Smooth muscle cell (in vitro differentiated cells): ENCODE data around the gene TJAP1. TPM values are rescaled to one million over a fixed set of nuclear protein-coding genes. Genes with fewer than 3 reads are reported as not detected.
A peak's percentile ranks its signal among the peaks of the same experiment; 100 is the strongest.

Experiments used
- DNase-seq: peaks from one replicate; lab custom pipeline; 2025; ENCODE audit not compliant: unreplicated experiment; lab: John Stamatoyannopoulos, UW
- H2AFZ ChIP-seq: fragments of 200-600 bp; sonication (generic); 2 replicates; pipeline ENCODE4 v1.6.0; 2016; ENCODE audit warnings: antibody characterized with exemption, low read depth, mild to moderate bottlenecking
- H3F3A ChIP-seq: fragments of 200-600 bp; sonication (generic); 2 replicates; pipeline ENCODE4 v1.6.0; 2017; ENCODE audit warnings: antibody characterized with exemption, low read depth
- H3K27ac ChIP-seq: fragments of 200-600 bp; sonication (generic); 2 replicates; pipeline ENCODE4 v1.5.1; 2016; ENCODE audit warnings: low read depth, mild to moderate bottlenecking
- H3K27me3 ChIP-seq: fragments of 200-600 bp; sonication (generic); 2 replicates; pipeline ENCODE4 v1.6.1; 2016; ENCODE audit warnings: low read depth, mild to moderate bottlenecking
- H3K36me3 ChIP-seq: fragments of 200-600 bp; sonication (generic); 2 replicates; pipeline ENCODE4 v1.5.1; 2016; ENCODE audit warnings: low read depth
- H3K4me1 ChIP-seq: fragments of 200-600 bp; sonication (generic); 2 replicates; pipeline ENCODE4 v1.5.1; 2016; ENCODE audit warnings: low read depth
- H3K4me2 ChIP-seq: fragments of 200-600 bp; sonication (generic); 2 replicates; pipeline ENCODE4 v1.6.0; 2016; ENCODE audit warnings: mild to moderate bottlenecking
- H3K4me3 ChIP-seq: fragments of 200-600 bp; sonication (generic); 2 replicates; pipeline ENCODE4 v1.5.1; 2016; ENCODE audit warnings: mild to moderate bottlenecking
- H3K79me2 ChIP-seq: fragments of 200-600 bp; sonication (generic); 2 replicates; pipeline ENCODE4 v1.6.0; 2016; ENCODE audit warnings: low read depth, mild to moderate bottlenecking
- H3K9ac ChIP-seq: fragments of 200-600 bp; sonication (generic); 2 replicates; pipeline ENCODE4 v1.6.0; 2016; ENCODE audit warnings: low read depth
- H3K9me3 ChIP-seq: fragments of 200-600 bp; sonication (generic); replicated peaks from 2 replicates; pipeline ENCODE4 v1.5.1; 2016; ENCODE audit warnings: low read depth
- H4K20me1 ChIP-seq: fragments of 200-600 bp; sonication (generic); 2 replicates; pipeline ENCODE4 v1.6.0; 2016; ENCODE audit warnings: low read depth
- CTCF ChIP-seq: fragments of 200-600 bp; sonication (generic); IDR thresholded peaks from 2 replicates; pipeline ENCODE4 v1.5.1; 2017; ENCODE audit warnings: borderline replicate concordance, mild to moderate bottlenecking, antibody characterized with exemption; ENCODE audit not compliant: insufficient read depth, poor library complexity, severe bottlenecking
- WGBS: methylation state at CpG from one replicate; pipeline ENCODE4 v1.1.7; 2016; ENCODE audit warnings: low lambda C conversion rate; 5-methylcytosine and 5-hydroxymethylcytosine counted together
- polyA plus RNA-seq: library from polyadenylated mRNA; unstranded; fragments of >200 nt; fragmentation: Nextera tagmentation; extraction: Ambion mirVana; gene quantifications from 2 replicates; pipeline ENCODE4 v1.2.1, GENCODE V29; 2016
- total RNA-seq: library from RNA; depleted of rRNA; stranded (reverse); fragments of >200 nt; gene quantifications from 2 replicates; pipeline ENCODE4 v1.2.3, GENCODE V29; 2014

Gene TJAP1
- total RNA-seq (9.3 and 25.5 TPM in 2 replicates), polyA plus RNA-seq (13.5 and 15.3 TPM in 2 replicates)

GRCh38 chr6:43477235-43478007, at the start of gene TJAP1:
Gene TJAP1, plus strand, starts transcription at chr6:43477570. Its CDS starts 21,432 bp downstream, at chr6:43499002.
- Histone ChIP-seq H4K20me1 (peaks cover 15% of the 10 kb centered on the region), H2AFZ (peak within 1 kb of the TSS; percentile 99), H3K4me2 (peak within 1 kb of the TSS; percentile 97), H3K36me3 (no peaks in the 10 kb centered on the region), H3K4me1 (peaks cover 12% of the 10 kb centered on the region), H3K9ac (peak within 1 kb of the TSS; percentile 96), H3K9me3 (no peaks in the 10 kb centered on the region), H3K27me3 (no peaks in the 10 kb centered on the region), H3F3A (peaks cover 3% of the 10 kb centered on the region), H3K4me3 (peak within 1 kb of the TSS; percentile 77), H3K79me2 (peaks cover 48% of the 10 kb centered on the region), H3K27ac (peak within 1 kb of the TSS; percentile 80)
- peak; percentile 83 for DNase-seq
- 4% methylated on average over 30 of the region's 34 CpGs for WGBS
- no peak for TF ChIP-seq CTCF

- Histone ChIP-seq H3K4me2 (peak overlapping the region; percentile 92), H3K4me1 (peaks cover 10% of the 10 kb centered on the region), H3K9me3 (no peaks in the 10 kb centered on the region), H3K27me3 (no peaks in the 10 kb centered on the region), H3F3A (no peaks in the 10 kb centered on the region), H3K9ac (peak overlapping the region; percentile 81), H3K36me3 (no peaks in the 10 kb centered on the region), H4K20me1 (no peaks in the 10 kb centered on the region), H2AFZ (peak overlapping the region; percentile 92), H3K4me3 (peak overlapping the region; percentile 77), H3K79me2 (peaks cover 32% of the 10 kb centered on the region), H3K27ac (peak overlapping the region; percentile 60)
- TF ChIP-seq CTCF: no peak
- 18% methylated on average over 12 of the region's 12 CpGs for WGBS
- DNase-seq: no peak
Measured at GRCh38 chr6:43428112-43428570, 49.2 kb upstream of the TJAP1 start.

GRCh38 chr6:43428874-43429273, 48.5 kb upstream of the TJAP1 start:
- no peak for TF ChIP-seq CTCF
- Histone ChIP-seq H3K79me2 (peaks cover 32% of the 10 kb centered on the region), H2AFZ (peak overlapping the region; percentile 31), H3F3A (no peaks in the 10 kb centered on the region), H3K4me3 (peak overlapping the region; percentile 77), H3K4me1 (peaks cover 10% of the 10 kb centered on the region), H3K9ac (peak overlapping the region; percentile 81), H4K20me1 (no peaks in the 10 kb centered on the region), H3K36me3 (no peaks in the 10 kb centered on the region), H3K27ac (peak overlapping the region; percentile 60), H3K4me2 (peak overlapping the region; percentile 92), H3K27me3 (no peaks in the 10 kb centered on the region), H3K9me3 (no peaks in the 10 kb centered on the region)
- 75% methylated on average over 3 of the region's 3 CpGs for WGBS
- no peak for DNase-seq
